Measurements from ENCODE around the gene TECTB.

The TECTB gene

DNA sequence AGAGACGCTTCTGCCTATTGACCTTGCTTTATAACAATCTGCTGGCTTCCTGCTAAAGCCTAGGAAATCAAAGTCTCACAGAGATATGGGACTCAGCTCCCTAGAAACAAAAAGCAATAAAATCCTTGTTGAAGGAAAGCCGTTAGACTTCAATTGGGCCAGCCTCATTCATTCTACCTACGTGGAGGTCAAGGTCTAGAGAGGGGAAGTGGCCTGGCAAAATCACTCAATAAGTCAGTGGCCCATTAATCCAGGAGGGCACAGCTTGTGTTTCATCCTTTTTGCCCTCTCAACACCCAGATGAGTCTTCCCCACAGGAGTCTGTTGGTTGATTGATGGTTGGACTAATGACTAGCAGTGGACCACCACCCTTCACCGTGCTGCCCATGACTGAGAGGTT, 50.3 kb downstream of the TECTB start:
- Histone ChIP-seq H3K79me2 (ENCODE audit: insufficient read depth, low read depth) (no peaks in the 10 kb centered on the region), H3K4me3 (IDR thresholded peaks at IDR 0.05; ENCODE audit: insufficient read depth, low read depth, low read length) (no peak overlapping the region), H3K27ac (no peak overlapping the region), H4K20me1 (ENCODE audit: insufficient read depth) (no peaks in the 10 kb centered on the region), H3K9ac (no peak overlapping the region), H3K4me1 (ENCODE audit: low read depth, poor library complexity, severe bottlenecking) (no peaks in the 10 kb centered on the region), H3K36me3 (ENCODE audit: insufficient read depth) (no peaks in the 10 kb centered on the region), H3K4me2 (no peak overlapping the region), H2AFZ (ENCODE audit: low read depth) (no peak overlapping the region), H3K27me3 (ENCODE audit: insufficient read depth, low read depth) (no peaks in the 10 kb centered on the region)
- TF ChIP-seq, protein P1, sequence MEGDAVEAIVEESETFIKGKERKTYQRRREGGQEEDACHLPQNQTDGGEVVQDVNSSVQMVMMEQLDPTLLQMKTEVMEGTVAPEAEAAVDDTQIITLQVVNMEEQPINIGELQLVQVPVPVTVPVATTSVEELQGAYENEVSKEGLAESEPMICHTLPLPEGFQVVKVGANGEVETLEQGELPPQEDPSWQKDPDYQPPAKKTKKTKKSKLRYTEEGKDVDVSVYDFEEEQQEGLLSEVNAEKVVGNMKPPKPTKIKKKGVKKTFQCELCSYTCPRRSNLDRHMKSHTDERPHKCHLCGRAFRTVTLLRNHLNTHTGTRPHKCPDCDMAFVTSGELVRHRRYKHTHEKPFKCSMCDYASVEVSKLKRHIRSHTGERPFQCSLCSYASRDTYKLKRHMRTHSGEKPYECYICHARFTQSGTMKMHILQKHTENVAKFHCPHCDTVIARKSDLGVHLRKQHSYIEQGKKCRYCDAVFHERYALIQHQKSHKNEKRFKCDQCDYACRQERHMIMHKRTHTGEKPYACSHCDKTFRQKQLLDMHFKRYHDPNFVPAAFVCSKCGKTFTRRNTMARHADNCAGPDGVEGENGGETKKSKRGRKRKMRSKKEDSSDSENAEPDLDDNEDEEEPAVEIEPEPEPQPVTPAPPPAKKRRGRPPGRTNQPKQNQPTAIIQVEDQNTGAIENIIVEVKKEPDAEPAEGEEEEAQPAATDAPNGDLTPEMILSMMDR (conservative IDR thresholded peaks at IDR 0.05; ENCODE audit: low read depth, low read length) = no peak

DNA sequence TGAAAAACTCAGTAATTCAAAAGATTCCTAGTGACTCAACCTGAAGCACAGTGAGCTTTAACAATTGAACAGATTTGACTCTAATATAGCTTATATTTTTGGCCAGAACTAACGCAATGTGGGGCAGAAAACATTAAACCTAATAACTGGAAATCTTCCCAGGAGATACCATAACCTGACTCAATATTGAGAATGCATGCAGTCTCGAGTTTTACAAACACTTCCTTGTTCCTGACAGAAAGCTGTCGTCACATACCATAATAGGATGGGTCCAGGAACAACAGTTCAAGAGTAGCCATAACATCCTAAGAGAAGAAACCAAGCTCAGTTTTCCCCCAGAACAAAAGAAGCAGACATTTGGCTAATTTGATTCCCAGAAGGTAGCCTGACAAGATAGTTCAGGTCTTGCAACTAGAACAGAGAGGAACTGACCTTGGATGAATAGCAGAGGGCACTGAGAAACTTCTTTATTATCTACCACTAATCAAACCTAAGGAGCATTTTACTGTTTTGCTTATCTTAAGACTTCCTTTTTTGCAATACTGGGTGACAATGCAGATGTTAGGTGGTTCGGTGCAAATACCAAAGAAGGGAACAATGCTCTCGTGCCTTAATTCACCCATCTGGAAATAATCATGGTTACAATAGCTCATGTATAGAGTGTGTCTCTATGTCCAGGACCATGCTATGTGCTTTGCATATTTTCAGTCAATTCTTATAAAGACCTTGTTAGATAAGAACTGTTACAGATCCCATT, 52.1 kb downstream of the TECTB start:
- Histone ChIP-seq H3K9ac (no peak overlapping the region), H2AFZ (ENCODE audit: low read depth) (no peak overlapping the region)

DNA sequence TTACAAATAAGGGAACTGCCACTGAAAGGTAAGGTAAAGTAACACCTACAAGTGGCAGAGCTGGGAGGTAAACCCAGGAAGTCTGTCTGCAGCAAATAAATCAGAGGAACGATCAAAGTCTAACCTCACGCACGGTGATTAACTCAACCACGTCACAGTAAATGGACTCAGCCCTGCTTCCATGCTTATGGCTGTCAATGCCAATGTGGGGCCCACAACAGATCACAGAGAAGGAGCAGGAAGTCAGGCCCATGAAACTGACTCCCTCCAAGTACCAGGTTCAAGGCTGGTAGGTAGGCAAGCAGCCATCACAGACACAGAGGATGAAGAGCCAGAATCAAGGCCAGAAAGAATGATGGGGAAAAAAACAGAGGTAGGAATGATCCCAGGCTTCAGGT, 52.7 kb downstream of the TECTB start:
- no peak overlapping the region for H3K4me3 ChIP-seq (IDR thresholded peaks at IDR 0.05; ENCODE audit: insufficient read depth, low read depth, low read length)
- H3K36me3 ChIP-seq (ENCODE audit: insufficient read depth) = no peaks in the 10 kb centered on the region
- H3K79me2 ChIP-seq (ENCODE audit: insufficient read depth, low read depth) = no peaks in the 10 kb centered on the region
- H3K27me3 ChIP-seq (ENCODE audit: insufficient read depth, low read depth) = no peaks in the 10 kb centered on the region
- H2AFZ ChIP-seq (ENCODE audit: low read depth) = no peak overlapping the region
- no peaks in the 10 kb centered on the region for H3K4me1 ChIP-seq (ENCODE audit: low read depth, poor library complexity, severe bottlenecking)
- no peak overlapping the region for H3K27ac ChIP-seq
- no peak overlapping the region for H3K4me2 ChIP-seq
- TF ChIP-seq, protein P1 (conservative IDR thresholded peaks at IDR 0.05; ENCODE audit: low read depth, low read length) = no peak
- H4K20me1 ChIP-seq (ENCODE audit: insufficient read depth) = no peaks in the 10 kb centered on the region
- no peak overlapping the region for H3K9ac ChIP-seq

More for the DNA sequence above, 52.1 kb downstream of the TECTB start:
- TF ChIP-seq, protein P1 (conservative IDR thresholded peaks at IDR 0.05; ENCODE audit: low read depth, low read length) = no peak
- Histone ChIP-seq H3K36me3 (ENCODE audit: insufficient read depth) (no peaks in the 10 kb centered on the region), H3K4me3 (IDR thresholded peaks at IDR 0.05; ENCODE audit: insufficient read depth, low read depth, low read length) (no peak overlapping the region), H4K20me1 (ENCODE audit: insufficient read depth) (no peaks in the 10 kb centered on the region), H3K79me2 (ENCODE audit: insufficient read depth, low read depth) (no peaks in the 10 kb centered on the region), H3K27ac (no peak overlapping the region), H3K4me2 (no peak overlapping the region), H3K27me3 (ENCODE audit: insufficient read depth, low read depth) (no peaks in the 10 kb centered on the region), H3K4me1 (ENCODE audit: low read depth, poor library complexity, severe bottlenecking) (no peaks in the 10 kb centered on the region)

DNA sequence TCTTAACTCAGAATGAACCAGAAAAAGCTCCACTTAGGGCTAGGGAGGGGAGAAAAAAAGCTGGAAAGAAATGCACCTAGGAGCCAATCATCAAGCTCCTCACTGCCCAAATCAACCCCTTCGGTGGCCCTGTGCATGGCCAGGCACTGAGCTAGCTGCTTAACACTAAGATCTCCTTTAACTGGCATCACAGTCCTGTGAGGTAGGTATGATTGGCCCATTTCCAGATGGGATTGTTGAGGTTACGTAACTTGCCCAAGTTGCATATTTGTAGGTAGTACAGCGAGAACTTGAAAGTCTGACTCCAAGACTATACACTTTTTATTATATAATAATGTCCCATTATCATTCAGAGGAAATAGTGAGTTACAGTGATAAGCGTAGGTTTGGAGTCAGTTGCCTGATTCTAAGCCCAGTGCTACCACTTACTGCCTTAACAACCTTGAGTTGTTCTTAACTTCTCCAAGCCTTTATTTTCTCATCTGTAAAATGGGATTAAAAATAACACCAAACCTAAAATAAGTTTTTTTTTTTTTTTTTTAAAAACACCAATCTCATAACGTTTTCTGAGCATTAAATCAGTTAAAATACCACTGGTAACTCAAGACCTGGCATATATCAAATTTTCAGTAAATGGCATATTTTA, 53.5 kb downstream of the TECTB start:
- H3K9ac ChIP-seq = no peak overlapping the region
- no peaks in the 10 kb centered on the region for H3K79me2 ChIP-seq (ENCODE audit: insufficient read depth, low read depth)
- H3K27ac ChIP-seq = no peak overlapping the region
- H3K4me1 ChIP-seq (ENCODE audit: low read depth, poor library complexity, severe bottlenecking) = no peaks in the 10 kb centered on the region
- no peak overlapping the region for H3K4me3 ChIP-seq (IDR thresholded peaks at IDR 0.05; ENCODE audit: insufficient read depth, low read depth, low read length)
- H4K20me1 ChIP-seq (ENCODE audit: insufficient read depth) = no peaks in the 10 kb centered on the region
- H3K27me3 ChIP-seq (ENCODE audit: insufficient read depth, low read depth) = no peaks in the 10 kb centered on the region
- no peaks in the 10 kb centered on the region for H3K36me3 ChIP-seq (ENCODE audit: insufficient read depth)
- no peak overlapping the region for H2AFZ ChIP-seq (ENCODE audit: low read depth)
- no peak overlapping the region for H3K4me2 ChIP-seq
- TF ChIP-seq, protein P1 (conservative IDR thresholded peaks at IDR 0.05; ENCODE audit: low read depth, low read length) = no peak
